MM.1S (cell line): Measurements from ENCODE around the gene TP73.

Source experiments
- DNase-seq: peaks from one replicate; pipeline ENCODE4 v3.0.0-alpha.2; 2015
- H2AFZ ChIP-seq: fragments of 300-600 bp; sonication (generic); 2 replicates; pipeline ENCODE4 v1.6.0; 2016; ENCODE audit warnings: antibody characterized with exemption, low read length
- H3F3A ChIP-seq: fragments of 300-600 bp; sonication (generic); 2 replicates; pipeline ENCODE4 v1.6.1; 2016; ENCODE audit warnings: mild to moderate bottlenecking, antibody characterized with exemption, low read length, moderate library complexity, mixed read lengths; ENCODE audit not compliant: insufficient read depth
- H3K27ac ChIP-seq: fragments of 300-600 bp; sonication (generic); 2 replicates; pipeline ENCODE4 v1.5.1; 2016; ENCODE audit warnings: mild to moderate bottlenecking, low read length
- H3K27me3 ChIP-seq: fragments of 300-600 bp; sonication (generic); replicated peaks from 2 replicates; pipeline ENCODE4 v1.6.0; 2016; ENCODE audit warnings: low read length; ENCODE audit not compliant: insufficient read depth
- H3K36me3 ChIP-seq: fragments of 300-600 bp; sonication (generic); replicated peaks from 2 replicates; pipeline ENCODE4 v1.6.1; 2016; ENCODE audit warnings: mild to moderate bottlenecking, low read length, mixed read lengths; ENCODE audit not compliant: insufficient read depth
- H3K4me1 ChIP-seq: fragments of 300-600 bp; sonication (generic); 2 replicates; pipeline ENCODE4 v1.6.1; 2016; ENCODE audit warnings: low read length, mixed read lengths
- H3K4me2 ChIP-seq: fragments of 300-600 bp; sonication (generic); 2 replicates; pipeline ENCODE4 v1.6.0; 2016; ENCODE audit warnings: low read depth, low read length
- H3K4me3 ChIP-seq: fragments of 300-600 bp; sonication (generic); 2 replicates; pipeline ENCODE4 v1.5.1; 2016; ENCODE audit warnings: low read length, mixed read lengths
- H3K79me2 ChIP-seq: fragments of 300-600 bp; sonication (generic); 2 replicates; pipeline ENCODE4 v1.6.1; 2016; ENCODE audit warnings: mixed run types, low read length, mixed read lengths
- H3K9ac ChIP-seq: fragments of 300-600 bp; sonication (generic); 2 replicates; pipeline ENCODE4 v1.6.1; 2016; ENCODE audit warnings: low read length, mixed read lengths
- H3K9me2 ChIP-seq: fragments of 300-600 bp; sonication (generic); replicated peaks from 2 replicates; pipeline ENCODE4 v1.6.1; 2016; ENCODE audit warnings: mild to moderate bottlenecking, low read length, mixed read lengths; ENCODE audit not compliant: insufficient read depth
- H3K9me3 ChIP-seq: fragments of 300-600 bp; sonication (generic); replicated peaks from 2 replicates; pipeline ENCODE4 v1.6.1; 2016; ENCODE audit warnings: mild to moderate bottlenecking, low read length, mixed read lengths; ENCODE audit not compliant: insufficient read depth
- H4K20me1 ChIP-seq: fragments of 300-600 bp; sonication (generic); 2 replicates; pipeline ENCODE4 v1.6.1; 2016; ENCODE audit warnings: mild to moderate bottlenecking, low read length, moderate library complexity, mixed read lengths; ENCODE audit not compliant: insufficient read depth
- EZH2 ChIP-seq: fragments of 300-600 bp; sonication (generic); optimal IDR thresholded peaks from 2 replicates; pipeline ENCODE3; 2017; ENCODE audit warnings: low read depth, mild to moderate bottlenecking, antibody characterized with exemption, low read length, mixed read lengths
- EZH2phosphoT487 ChIP-seq: fragments of 300-600 bp; sonication (generic); IDR thresholded peaks from 2 replicates; pipeline ENCODE4 v1.6.1; 2018; ENCODE audit warnings: antibody characterized with exemption, low read length
- TF ChIP-seq, protein P1 (sequence below): fragments of 300-600 bp; sonication (generic); IDR thresholded peaks from 2 replicates; pipeline ENCODE4 v1.5.1; 2016; ENCODE audit warnings: antibody characterized with exemption, low read length, mixed read lengths

The TP73 gene

DNA sequence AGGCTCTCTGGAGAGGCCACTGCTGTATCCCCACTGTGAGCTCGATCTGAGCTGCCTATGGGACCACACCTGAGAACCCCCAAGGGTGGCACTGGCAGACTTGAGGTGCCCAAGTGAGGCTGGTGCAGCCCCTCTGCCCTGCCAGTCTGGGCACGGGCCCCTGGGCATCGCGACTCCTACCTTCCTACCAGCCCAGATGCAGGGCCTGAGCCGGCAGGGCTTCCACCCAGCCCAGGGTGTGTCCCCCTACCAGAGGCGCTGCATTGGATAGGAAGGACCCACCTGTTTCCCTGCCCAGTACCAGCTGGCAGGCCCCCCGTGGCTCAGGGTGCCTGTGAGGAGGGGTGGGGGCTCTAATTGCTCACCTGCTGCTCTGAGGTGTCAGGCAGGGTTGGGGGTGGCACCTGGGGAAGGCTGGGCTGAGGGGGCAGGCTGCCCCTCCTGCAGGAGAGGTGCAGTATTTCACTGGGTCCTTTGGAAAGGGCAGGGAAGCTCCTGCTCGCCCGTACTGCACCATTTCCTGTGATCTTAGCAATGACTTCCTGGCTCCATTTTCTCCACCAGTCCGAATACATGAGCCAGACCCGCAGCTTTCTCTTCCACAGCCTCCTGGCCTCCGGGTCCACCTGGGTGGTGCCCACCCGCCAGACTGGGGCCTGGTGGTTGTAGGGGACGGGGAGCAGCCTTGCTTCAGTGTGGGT lies 11.8 kb downstream of the TP73 start:
- H3K9me3 ChIP-seq = no peaks in the 10 kb centered on the region
- no peak for DNase-seq
- H3K9me2 ChIP-seq = no peaks in the 10 kb centered on the region
- TF ChIP-seq EZH2phosphoT487 (no peak), EZH2 (no peak)
- TF ChIP-seq, protein P1, sequence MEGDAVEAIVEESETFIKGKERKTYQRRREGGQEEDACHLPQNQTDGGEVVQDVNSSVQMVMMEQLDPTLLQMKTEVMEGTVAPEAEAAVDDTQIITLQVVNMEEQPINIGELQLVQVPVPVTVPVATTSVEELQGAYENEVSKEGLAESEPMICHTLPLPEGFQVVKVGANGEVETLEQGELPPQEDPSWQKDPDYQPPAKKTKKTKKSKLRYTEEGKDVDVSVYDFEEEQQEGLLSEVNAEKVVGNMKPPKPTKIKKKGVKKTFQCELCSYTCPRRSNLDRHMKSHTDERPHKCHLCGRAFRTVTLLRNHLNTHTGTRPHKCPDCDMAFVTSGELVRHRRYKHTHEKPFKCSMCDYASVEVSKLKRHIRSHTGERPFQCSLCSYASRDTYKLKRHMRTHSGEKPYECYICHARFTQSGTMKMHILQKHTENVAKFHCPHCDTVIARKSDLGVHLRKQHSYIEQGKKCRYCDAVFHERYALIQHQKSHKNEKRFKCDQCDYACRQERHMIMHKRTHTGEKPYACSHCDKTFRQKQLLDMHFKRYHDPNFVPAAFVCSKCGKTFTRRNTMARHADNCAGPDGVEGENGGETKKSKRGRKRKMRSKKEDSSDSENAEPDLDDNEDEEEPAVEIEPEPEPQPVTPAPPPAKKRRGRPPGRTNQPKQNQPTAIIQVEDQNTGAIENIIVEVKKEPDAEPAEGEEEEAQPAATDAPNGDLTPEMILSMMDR = no peak
- H3K27ac ChIP-seq = no peak overlapping the region
- no peaks in the 10 kb centered on the region for H3K36me3 ChIP-seq
- H2AFZ ChIP-seq = no peak overlapping the region
- H3K79me2 ChIP-seq = peaks cover 61% of the 10 kb centered on the region
- no peak overlapping the region for H3K9ac ChIP-seq
- no peak overlapping the region for H3K4me3 ChIP-seq
- H3K4me2 ChIP-seq = no peak overlapping the region
- no peaks in the 10 kb centered on the region for H3K27me3 ChIP-seq
- H4K20me1 ChIP-seq = 0 out of 2 replicates have a peak, but pooled peaks cover 6% of the 10 kb centered on the region
- no peaks in the 10 kb centered on the region for H3K4me1 ChIP-seq
- no peaks in the 10 kb centered on the region for H3F3A ChIP-seq

DNA sequence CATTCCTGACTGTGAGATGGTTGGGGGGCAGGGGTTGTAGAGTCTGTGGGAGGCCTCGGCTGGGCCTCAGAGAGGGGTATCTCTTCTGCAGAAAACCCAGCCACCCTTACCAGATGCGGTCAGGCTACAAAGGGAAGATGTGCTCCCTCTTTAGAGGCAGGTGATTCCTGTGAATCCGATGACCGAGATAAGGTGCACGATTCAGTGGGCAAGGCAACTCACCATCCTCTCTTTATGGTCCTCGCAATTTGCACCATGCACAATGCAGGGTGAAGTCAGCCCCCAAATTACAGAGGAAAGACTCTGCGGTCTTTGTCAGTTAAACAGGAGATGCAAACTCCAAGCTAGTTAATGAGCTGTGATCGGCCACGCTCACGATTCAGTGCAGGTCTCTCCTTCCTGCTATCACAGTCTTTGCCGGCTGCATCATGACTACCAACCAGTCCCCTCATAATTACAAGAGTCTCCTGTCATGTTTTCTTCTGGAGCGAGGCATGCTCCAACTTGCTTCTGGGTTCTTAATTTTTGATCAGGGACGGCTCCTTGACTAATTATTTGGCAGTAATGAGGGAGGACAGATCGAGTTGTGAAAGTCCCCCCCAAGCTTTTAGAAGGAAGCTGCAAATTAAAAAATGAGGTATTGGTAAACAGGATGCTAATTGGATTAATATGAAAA lies 12.5 kb downstream of the TP73 start:
- Histone ChIP-seq H3K4me2 (no peak overlapping the region), H3K9ac (no peak overlapping the region)

DNA sequence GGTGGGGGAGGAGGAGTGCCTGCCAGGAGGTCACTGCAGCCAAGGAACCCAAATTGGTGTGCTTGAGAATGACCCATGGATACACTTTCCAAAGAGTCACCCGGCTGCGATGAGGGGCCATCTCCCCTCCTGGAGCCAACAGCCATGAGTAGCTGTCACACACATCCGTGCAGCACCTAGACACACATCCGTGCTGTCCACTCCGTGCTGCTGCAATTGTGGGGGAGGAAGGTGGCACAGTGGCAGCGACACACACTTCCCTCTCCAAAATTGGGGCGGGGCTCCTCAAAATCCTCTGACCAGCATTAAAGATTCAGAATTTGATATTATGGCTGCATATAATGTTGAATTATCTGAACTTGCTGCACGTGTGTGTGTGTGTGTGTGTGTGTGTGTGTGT lies 15.8 kb downstream of the TP73 start:
- TF ChIP-seq EZH2 = no peak
- TF ChIP-seq EZH2phosphoT487 = no peak
- TF ChIP-seq, protein P1 = no peak
- Histone ChIP-seq H3K9ac (no peak overlapping the region), H3K4me3 (no peak overlapping the region)

More for the DNA sequence above, 12.5 kb downstream of the TP73 start:
- H3K9me3 ChIP-seq = no peaks in the 10 kb centered on the region
- 0 out of 2 replicates have a peak, but pooled peaks cover 6% of the 10 kb centered on the region for H4K20me1 ChIP-seq
- H3K4me1 ChIP-seq = no peaks in the 10 kb centered on the region
- H3F3A ChIP-seq = no peaks in the 10 kb centered on the region
- H3K27ac ChIP-seq = no peak overlapping the region
- H3K79me2 ChIP-seq = peaks cover 57% of the 10 kb centered on the region
- TF ChIP-seq EZH2 (no peak), EZH2phosphoT487 (no peak)
- TF ChIP-seq, protein P1 = no peak
- no peak overlapping the region for H2AFZ ChIP-seq
- DNase-seq = no peak
- no peaks in the 10 kb centered on the region for H3K27me3 ChIP-seq
- H3K36me3 ChIP-seq = no peaks in the 10 kb centered on the region
- no peak overlapping the region for H3K4me3 ChIP-seq
- no peaks in the 10 kb centered on the region for H3K9me2 ChIP-seq

More for the DNA sequence above, 15.8 kb downstream of the TP73 start:
- H3K27ac ChIP-seq = no peak overlapping the region
- no peaks in the 10 kb centered on the region for H3K9me2 ChIP-seq
- 0 out of 2 replicates have a peak, but pooled peaks cover 6% of the 10 kb centered on the region for H4K20me1 ChIP-seq
- H3K4me1 ChIP-seq = no peaks in the 10 kb centered on the region
- no peaks in the 10 kb centered on the region for H3F3A ChIP-seq
- H3K36me3 ChIP-seq = no peaks in the 10 kb centered on the region
- H3K27me3 ChIP-seq = no peaks in the 10 kb centered on the region
- no peak overlapping the region for H3K4me2 ChIP-seq
- H3K79me2 ChIP-seq = peaks cover 45% of the 10 kb centered on the region
- no peak for DNase-seq
- H3K9me3 ChIP-seq = no peaks in the 10 kb centered on the region
- no peak overlapping the region for H2AFZ ChIP-seq
